HG02610 (cell line): ENCODE measurements around the gene TOM1L1.
"Not testable (repeated sequence)": the region's sequence is repeated elsewhere in the genome, so short reads cannot be mapped to it uniquely, and the experiment has no call there.

Experiments used
- ATAC-seq: cut with Tn5 transposase; IDR thresholded peaks from one replicate; pipeline ENCODE4 v1.9.1; 2021; ENCODE audit warnings: mild to moderate bottlenecking, moderate library complexity; ENCODE audit not compliant: unreplicated experiment

Gene TOM1L1

DNA sequence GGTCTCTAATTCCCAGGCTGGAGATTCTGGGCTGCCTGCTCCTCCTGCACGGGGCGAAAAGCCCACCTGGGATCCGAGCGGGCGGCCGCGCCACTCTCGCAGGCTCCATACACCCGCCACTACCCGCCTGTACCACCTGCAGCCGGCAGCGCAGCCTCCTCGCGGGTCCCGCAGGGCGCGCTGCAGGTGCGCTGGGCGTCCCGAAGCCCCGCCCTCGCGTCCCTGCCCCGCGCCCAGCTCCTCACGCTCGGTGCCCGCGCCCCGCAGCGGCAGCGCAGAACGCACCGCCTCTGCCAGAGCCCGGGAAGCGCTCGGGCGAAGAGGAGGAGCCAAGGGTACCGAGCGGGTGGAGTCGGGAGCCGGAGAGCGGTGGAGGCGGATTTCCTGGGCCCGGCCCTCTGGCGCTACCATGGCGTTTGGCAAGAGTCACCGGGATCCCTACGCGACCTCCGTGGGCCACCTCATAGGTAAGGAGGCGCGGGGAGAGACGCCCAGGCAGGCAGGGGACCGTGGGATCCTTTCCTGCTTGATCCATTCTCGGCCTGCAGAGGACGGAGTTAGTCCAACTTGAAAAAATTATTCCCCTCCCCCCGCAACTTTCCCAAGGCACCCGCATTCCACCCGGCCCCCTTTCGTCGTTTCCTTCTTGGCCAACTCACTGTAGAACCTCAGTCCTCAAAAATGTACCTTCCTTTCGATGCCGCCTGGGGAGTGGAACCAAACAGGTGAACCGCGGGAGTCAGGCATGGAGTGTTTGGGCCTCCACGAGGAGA lies at the start of gene TOM1L1:
Gene TOM1L1 (plus strand): TSS at position 396 of the 773 bp plus-strand sequence. CDS start 14 bp downstream, at position 410.
- peak; percentile 80 for ATAC-seq

DNA sequence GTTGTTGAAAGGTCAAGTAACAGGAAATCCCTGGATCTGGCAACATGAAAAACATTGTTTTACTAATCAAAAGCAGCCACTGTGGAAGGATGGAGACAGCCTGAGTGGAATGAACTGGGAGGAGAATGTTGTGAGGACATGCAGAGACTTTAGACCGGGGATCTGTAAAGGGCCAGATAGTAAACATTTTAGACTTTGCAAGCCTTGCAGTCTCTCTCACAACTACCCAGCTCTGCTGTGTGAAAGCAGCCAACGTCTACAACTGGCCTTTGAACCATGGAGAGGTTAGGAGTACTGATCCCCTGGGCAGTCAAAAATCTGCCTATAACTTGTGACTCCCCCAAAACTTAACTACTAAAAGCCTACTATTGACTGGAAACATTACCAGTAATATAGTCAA lies 41.5 kb upstream of the TOM1L1 start:
- ATAC-seq: no peak

- no peak for ATAC-seq
Observed at GRCh38 chr17:54860617-54861470, 39.8 kb upstream of the TOM1L1 start.

GRCh38 chr17:54861471-54861983 lies 39.1 kb upstream of the TOM1L1 start:
- no peak for ATAC-seq

GRCh38 chr17:54863176-54863575 lies 37.5 kb upstream of the TOM1L1 start:
- no peak for ATAC-seq

DNA sequence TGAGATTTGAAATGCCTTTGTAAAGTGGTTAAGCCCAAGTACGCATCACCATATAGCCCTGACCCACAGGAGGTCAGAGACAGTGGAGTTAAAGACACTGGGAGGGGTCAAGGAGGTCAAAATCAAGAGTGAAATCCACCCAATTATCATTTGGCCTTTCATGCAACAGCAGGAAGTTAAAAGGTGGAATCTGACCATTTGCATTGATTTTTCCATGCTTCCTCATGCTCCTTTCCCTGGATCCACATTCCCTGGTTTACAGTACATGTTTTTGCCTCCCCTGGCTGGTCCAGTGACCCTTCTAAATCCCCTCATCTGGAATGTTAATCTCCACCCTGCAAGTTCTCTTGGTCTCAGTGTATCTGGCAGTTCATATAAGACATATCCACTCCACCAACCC lies 36.6 kb upstream of the TOM1L1 start:
- no peak for ATAC-seq

- ATAC-seq: no peak
Observed at GRCh38 chr17:54864636-54865356, 35.9 kb upstream of the TOM1L1 start.

GRCh38 chr17:54867634-54868033 lies 33.0 kb upstream of the TOM1L1 start:
- ATAC-seq: no peak

- ATAC-seq: no peak
Observed at GRCh38 chr17:54870671-54871175, 29.9 kb upstream of the TOM1L1 start.

DNA sequence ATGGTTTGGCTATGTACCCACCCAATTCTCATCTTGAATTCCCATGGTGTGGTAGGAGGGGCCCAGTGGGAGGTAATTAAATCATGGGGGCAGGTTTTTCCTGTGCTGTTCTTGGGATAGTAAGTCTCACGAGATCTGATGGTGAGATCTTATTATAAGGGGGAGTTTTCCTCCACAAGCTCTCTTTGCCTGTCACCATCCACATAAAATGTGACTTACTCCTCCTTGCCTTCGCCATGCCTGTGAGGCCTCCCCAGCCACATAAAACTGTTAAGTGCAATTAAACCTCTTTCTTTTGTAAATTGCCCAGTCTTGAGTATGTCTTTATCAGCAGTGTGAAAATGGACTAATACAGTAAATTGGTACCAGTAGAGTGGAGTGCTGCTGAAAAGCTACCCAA lies 24.7 kb upstream of the TOM1L1 start:
- not testable (repeated sequence) for ATAC-seq

- ATAC-seq: no peak
Observed at GRCh38 chr17:54876656-54877195, 23.9 kb upstream of the TOM1L1 start.

GRCh38 chr17:54881255-54881972 lies 19.2 kb upstream of the TOM1L1 start:
- ATAC-seq: no peak

GRCh38 chr17:54882371-54882770 lies 18.3 kb upstream of the TOM1L1 start:
- no peak for ATAC-seq

DNA sequence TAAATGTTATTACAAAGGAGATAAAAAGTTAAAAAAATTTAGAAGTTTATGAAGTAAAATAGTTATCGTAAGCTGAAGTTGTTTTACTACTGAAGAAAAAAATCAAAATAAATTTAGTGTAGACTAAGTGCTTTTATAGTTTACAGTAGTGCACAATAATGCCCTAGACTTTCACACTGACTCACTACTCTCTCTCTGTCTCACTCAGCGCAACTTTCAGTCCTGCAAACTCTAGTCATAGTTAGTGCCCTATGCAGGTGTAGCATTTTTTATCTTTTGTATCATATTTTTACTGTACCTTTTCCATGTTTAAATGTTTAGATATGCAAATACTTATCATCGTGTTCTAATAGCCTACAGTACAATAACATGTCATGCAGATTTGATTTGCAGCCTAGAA lies 17.7 kb upstream of the TOM1L1 start:
- peak; percentile 83 for ATAC-seq

DNA sequence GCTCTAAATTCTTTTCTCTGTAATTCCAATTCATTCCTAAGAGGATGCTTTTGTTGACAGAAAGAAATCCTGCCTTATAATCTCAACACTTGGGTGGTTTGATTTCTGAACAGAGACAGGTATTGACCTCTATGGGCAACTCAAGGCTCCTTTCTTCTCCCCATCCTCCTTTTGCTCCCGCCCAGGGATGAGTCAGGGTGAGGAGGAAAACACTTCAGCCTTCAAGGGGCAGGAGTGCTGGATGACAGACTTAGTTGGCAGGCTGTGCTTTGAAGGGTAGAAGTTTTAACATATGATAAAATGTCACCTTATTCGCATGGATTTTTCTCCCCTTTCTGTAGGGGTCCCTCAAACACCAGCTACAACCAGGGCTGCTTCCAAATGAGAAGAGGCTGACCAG lies 16.7 kb upstream of the TOM1L1 start:
- ATAC-seq: no peak

GRCh38 chr17:54887787-54888186 lies 12.9 kb upstream of the TOM1L1 start:
- ATAC-seq: no peak

- no peak for ATAC-seq
Observed at GRCh38 chr17:54888254-54888653, 12.4 kb upstream of the TOM1L1 start.

- no peak for ATAC-seq
Observed at GRCh38 chr17:54888981-54889380, 11.7 kb upstream of the TOM1L1 start.

DNA sequence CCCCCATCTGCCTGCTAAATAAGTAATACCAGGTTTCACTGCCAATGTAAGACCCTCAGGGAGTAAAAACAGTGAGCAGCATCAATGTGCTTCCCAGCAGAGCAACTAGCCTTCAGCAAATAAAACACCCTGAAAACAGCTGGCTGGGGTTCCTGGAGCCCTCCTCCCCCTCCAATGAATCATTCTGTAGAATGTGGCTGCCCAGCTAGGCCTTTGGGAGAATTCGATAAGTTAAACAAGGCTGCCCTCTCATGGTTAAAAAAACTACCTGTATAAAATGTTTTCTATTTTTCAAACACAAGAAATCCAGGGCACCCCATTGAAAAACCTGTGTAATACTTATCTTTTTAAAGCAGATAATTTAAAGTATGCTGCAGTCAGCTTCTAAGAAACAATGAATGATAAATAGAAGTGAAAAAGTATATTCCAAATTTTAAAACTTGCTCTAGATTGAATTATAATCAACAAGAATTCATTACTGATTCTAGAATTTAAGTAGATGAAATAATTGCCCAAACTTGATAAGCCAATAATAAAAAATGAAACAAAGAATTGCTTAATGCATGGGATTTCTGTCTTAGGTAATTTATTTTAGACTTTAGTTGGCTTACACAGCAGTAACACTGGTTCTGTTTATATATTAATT lies 9.4 kb upstream of the TOM1L1 start:
- ATAC-seq: no peak

DNA sequence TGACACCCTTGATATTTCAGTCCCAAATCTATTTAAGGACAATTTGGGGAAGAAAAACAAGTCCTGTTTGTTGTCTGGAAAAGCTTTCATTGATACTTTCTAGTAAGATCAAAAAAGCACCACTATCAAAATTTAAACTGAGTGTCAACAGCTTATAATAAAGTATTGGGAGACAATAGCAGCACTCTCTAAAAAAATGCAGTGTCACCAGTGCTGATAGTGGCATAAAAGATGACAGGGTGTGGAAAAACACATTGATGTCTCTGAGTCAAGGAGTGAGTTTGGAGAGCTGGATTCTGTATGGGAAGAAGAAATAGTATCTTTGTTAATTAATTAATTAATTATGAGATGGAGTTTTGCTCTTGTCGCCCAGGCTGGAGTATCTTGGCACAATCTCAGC lies 8.3 kb upstream of the TOM1L1 start:
- ATAC-seq: no peak
